Activated CD4-positive, CD25-positive, alpha-beta regulatory T cell treated with anti-CD3 and anti-CD28 coated beads, Interleukin-2, amount 50 U/mL, for 24 hours (primary cell): ENCODE results near the gene PIGN.
A peak's percentile ranks its signal among the peaks of the same experiment; 100 is the strongest.
"Not testable (repeated sequence)": the region's sequence is repeated elsewhere in the genome, so short reads cannot be mapped to it uniquely, and the experiment has no call there.

Experiments used
- ATAC-seq, 2 donors: fragments of 150-1000 bp; cut with Tn5 transposase; one replicate each; pipeline ENCODE4 v1.10.0; 2021; ENCODE audit warnings: mild to moderate bottlenecking in 1 of 2, moderate library complexity in 1 of 2

The PIGN gene

DNA sequence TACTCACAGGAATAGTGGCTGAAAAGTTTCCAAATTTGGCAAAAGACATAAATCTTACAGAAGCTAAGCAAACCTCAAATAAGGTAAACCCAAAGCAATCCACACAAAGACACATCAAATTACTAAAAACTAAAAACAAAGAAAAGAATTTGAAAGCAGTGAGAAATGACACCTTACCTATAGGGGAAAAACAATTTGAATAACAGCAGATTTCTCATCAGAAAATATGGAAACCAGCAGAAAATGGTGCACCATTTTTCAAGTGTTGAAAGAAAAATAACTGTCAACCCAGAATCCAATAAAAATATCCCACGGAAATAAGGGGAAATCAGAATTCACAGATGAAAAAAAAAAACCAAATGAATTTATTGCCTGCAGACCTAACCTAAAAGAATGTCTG, 138.6 kb downstream of the PIGN start:
- ATAC-seq: no peak

DNA sequence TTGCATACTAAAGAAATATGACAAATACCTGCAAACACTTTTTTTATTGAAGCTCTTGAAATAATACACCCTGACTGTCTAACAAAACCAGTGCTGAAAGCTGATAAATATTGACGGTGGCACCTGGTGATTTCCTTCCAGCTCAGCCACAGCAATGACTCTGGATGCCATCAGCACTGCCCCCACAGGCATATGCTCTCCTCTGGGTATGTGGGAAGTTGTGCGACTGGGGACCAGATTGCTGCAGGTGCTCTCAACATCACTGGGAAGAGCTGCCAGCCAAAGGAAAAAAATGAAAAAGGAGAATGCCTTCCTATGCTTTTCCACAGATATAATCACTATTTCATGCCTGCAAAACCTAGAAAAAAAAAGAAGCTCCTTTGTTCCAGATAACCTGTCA, 141.5 kb downstream of the PIGN start:
- ATAC-seq: no peak

DNA sequence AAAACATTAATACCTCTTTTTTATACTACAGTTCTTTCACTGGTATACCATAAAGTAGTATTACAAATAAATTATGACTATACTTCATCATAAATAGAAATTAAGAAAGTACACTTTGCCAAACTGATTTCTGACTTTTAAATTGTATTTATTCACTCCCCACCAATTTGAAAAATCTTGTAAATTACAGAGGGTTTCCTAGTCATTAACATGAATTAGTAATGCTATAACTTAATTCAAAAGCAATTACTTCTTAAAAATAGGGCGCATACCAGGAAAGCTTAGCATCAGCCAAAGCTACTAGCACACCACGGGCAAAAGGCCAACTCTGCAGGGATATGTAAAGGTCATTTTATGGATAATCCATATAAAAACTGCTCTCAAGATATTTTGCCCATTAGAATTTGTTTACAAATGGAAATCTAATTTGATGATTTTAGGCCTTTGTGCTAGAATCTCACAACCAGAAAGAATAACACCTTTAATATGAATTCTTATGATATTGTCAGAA, 142.3 kb downstream of the PIGN start:
- ATAC-seq: no peak

DNA sequence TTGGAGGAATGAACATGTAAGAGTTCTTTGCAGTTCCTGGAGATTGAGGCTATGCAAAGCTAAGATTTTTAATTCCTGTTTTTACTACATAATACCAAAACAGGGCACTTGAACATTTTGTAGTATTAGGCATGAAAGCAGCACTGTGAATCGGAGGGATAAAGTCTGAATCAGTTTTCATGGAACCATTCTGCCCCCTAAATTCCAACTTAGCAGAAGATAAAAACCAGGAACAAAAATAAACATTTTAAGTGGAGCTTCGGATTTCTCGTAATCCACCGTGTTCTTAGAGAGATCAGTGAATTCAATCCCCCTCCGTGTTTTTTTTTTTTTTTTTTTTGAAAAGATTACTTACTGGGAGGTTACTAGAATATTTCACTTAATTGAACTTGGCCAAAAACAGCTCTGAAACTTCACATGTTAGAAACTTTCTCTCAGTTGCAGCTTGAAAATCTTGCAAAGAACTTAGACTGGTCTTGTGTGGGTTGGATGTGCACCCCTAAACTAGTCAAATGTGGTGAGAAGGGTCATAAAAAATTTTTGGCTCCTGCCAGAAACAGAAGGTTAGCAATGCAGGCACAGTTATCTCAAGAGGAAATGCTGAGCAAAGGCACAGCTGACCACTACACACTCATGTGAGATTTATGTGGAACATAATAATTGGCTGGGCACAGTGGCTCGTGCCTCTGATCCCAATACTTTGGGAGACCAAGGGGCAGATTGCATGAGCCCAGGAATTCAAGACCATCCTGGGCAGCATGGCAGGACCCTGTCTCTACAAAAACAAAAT, 148.7 kb downstream of the PIGN start:
- no peak for ATAC-seq

DNA sequence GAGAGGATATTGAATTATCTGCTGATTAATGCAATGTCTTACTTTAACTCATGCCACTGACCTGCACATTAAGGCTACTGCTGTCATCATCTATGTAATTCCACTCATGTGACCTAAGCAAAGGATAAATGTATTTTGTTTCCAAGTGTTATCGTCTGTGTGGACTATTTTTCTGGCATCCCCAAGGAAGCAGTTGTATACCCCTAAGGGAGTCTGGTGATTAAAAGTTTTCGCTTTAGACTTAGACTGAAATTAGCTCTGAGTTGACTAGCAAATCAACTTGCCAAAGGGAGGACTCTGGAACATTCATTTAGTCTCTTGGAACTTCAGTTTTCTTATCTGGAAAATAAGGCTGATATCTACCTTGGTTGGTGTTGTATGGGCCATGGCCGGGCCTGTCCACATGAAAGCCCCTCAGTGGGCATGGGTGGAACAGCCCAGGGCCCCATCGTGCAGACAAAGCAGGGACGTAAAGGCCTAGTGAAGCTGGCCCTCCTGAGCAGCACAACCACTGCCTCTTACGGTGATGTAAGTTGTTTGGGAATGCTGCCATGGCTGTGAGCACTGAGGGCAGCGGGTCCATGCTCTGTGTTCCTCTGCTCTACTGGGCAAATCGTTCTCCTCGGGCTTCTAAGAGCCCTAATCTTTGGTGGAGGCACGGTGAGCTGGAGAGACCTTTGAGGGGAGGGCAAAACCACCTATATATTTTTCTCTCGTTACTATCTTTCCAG, 149.7 kb downstream of the PIGN start:
- ATAC-seq: no peak

DNA sequence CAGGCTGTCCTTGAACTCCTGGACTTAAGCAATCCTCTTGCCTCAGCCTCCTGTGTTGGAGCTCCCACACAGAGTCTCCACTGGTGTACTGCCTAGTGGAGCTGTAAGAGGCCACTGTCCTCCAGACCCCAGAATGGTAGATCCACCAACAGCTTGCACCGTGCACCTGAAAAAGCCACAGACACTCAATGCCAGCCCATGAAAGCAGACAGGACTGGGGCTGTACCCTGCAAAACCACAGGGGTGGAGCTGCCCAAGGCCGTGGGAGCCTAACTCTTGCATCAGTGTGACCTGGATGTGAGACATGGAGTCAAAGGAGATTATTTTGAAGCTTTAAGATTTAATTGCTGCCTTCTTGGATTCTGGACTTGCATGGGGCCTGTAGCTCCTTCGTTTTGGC, 152.6 kb downstream of the PIGN start:
- ATAC-seq: not testable (repeated sequence)

DNA sequence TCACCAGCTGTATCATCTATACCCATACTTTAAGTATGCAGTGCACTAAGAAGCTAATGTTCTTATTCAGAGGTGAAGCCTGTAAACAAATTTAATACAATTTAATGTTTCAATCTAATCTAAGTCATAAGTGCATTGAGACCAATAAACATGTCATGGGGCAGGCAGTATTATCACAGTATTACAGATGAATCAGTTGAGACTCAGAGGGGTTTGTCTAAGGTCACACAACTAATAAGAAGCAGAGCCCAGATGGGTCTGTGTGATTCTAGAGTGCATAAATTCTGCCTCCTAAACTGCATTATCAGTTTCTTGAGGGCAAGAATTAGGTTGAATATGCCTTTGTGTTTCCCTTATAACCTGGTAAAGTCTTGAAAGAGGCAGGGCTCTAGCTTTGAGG, 153.1 kb downstream of the PIGN start:
- ATAC-seq: no peak

DNA sequence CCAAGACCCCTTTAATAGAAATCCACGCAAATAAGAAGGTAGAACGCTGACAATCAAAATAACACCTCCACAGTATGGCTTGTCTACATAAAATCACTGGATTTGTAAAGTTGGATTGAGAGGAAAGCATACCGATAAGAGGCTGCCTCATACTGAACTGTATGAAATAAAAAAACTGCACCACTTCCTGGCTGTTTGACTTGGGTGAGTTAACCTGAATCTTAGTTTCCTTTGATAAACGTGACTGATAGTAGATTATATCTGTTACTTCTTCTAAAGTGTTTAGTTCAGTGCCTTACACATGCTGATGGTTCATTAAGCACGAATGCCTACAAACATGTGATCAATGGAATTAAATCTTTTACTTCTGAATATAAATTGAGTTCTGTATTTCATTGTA, 153.6 kb downstream of the PIGN start:
- ATAC-seq: peak; percentile 32 to 74

DNA sequence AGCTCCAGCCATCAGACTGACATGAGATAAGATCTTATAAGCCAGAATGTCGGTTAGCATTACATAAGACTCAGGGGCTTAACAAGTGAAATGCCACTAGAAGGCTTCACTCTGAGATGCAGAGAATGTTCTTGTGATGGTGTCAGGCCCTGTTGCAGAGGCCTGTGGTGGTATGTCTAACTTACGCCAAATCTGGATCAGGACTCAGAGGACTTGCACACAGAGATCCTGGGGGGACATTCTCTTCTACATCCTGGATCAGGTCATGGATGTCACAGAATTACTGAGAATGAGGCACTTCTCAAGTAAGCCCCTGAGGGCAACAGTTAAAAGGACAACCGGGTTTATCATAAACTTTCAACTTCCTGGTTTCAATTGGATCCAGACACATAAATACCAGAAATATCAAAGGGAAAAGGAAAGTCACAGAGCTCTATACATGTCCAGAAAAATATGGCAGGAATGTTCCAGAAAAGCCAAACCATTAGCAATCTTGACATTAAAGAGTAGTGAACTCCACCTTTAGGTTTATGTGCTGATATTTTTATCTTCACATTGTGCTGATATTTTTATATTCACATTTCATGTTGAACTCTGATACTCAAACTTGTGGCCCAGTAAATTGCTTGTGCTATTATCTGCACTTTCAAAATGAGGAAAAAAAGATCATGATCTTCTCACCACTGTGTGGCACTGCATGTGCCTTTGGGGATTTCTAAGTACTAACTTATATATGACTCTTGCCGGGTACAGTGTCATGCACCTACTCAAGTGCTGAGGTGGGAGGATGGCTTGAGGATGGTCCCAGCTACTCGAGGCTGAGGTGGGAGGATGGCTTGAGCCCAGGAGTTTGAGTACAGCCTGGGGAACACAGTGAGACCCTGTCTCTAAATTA, 156.5 kb downstream of the PIGN start:
- no peak for ATAC-seq

DNA sequence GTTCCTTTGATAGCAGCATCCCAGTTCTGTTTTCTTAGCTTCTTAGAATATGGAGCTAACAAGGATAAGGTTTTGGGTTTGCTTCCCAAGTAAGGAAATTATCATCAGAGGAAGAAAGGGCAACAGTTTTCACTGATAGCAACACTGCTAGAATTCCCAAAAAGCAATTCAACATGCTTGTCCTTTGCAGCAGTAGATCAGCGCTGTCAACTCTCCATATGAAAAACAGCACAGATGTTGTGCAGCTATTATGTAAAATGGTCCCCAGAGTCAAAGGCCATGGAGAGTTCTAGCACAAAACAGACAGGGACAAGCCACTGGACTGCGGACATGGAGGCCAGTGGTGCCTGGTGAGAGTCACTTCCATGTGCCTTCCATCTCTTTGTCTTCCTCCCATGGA, 158.1 kb downstream of the PIGN start:
- no peak for ATAC-seq

DNA sequence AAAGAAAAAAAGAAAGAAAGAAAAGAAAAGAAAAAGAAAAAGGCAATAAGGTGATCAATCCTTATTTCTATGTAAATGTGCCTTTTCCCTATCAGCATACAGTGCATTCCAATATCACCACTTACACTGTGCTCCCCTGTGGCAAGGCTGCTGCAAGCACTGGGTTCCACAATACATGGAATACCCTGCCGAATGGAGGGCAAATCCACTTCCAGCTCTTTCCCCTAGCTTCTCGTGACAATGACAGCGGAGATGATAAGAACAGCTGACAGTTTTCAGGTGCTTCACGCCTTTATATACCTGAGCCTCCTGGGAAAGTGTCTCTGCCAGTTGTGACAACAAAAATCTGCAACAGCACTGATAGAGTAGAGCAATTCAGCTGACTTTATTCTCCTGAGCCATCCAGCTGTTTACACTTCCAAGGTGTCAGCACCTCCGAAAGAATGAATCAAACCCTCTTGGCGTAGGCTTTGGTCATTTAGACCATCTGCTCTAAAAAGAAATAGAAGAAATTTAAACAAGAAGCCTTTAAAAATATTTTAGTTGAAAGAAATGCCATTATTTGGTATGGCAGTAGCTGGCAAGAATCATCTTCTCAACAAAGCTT, 158.8 kb downstream of the PIGN start:
- no peak for ATAC-seq

DNA sequence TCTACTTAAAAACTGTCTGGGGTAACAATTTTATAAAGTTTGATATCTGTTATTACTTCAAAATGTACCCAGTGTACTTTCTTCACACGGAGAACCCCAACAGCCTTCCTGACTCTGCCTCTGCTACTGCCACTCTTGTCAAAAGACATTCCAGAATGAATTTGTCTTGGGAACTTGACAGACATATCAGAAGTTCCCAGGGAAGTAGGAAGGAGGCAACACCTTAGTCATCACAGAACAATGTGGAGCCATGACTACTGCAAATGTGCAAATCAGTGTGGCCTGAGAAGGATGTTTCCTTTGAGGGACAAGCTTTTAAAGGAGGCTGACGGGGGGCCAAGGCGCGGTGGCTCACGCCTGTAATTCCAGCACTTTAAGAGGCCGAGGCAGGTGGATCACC, 160.3 kb downstream of the PIGN start:
- ATAC-seq: no peak

DNA sequence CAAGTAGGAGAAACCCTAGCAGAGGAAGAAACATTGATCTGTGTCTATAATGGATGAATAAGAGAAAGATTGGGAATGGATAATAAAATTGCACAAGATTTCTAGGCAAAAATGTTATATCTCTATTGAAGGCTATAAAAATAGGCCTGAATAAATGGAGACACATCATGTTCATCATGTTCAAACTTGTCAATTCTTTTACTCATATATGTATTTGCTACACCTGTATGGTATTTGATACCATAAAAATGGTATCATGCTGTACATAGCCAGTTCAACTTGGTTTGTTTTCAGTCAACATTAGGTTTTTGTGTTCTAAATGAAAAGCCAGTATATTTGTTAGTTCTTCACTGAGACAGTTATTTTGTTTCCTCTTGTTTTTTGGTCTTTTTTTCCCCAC, 161.9 kb downstream of the PIGN start:
- ATAC-seq: no peak

DNA sequence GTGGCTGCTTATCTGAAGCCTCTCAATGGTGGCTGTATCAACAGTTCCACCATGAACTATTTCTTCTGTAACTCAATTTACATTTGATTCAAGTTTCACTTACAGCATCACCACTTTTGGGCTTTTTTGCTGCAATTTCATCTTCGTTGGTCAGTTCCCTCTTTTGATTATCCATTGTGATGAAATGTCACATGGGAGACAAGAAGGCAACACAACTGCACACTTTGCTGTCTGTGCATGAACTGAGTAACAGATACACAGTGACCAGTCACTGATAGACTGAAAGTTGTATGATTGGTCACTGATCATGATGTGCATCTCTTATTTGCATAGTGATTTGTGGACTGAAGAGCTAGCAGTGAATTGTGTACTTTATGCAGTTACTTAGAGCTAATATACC, 163.3 kb downstream of the PIGN start:
- ATAC-seq: no peak

DNA sequence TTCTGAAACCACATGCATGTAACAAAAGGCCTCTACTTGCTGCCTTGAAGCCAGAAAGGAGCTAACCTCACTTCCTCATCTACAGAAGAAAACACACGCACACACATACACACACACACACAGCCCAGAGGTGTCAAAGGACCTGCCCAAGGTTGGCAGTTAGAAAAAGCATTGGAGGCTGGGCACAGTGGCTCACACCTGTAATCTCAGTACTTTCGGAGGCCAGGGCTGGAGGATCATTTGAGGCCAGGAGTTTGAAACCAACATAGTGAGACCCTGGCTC, 168.2 kb downstream of the PIGN start:
- ATAC-seq: peak in 1 of 2 donors; percentile 21

DNA sequence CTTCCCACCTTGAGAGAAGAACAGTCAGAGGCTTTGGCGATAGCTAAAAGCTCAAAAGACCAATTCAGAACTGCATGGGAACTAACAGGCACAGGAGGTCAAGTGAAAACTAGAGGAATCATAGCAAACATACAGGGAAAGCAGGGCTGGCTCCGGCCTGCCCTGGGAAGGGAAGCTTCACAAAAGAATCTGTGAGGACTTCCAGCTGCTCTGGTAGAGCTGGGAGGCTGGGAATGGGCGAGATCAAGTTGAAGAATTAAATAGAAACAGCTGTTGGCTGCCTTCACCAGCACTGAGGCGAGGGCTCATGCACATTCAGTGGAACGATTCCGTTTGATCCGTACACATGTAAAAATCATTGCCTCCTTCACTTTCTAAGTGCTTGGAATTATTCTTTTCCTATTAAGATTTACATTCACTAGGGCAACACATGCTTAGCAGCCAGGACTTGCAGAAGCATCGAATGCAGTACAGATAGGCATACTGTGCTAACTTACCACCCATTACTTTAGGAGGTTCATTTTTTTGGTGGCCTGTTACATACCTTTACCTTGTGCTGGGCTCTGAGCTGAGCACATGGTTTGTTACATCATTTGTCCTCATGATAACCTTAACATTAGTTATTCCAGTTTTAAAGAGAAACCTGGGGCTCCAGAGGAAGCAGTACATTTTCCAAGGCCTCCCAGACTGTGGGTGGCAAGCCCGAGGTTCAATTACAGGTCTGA, 168.7 kb downstream of the PIGN start:
- ATAC-seq: no peak

DNA sequence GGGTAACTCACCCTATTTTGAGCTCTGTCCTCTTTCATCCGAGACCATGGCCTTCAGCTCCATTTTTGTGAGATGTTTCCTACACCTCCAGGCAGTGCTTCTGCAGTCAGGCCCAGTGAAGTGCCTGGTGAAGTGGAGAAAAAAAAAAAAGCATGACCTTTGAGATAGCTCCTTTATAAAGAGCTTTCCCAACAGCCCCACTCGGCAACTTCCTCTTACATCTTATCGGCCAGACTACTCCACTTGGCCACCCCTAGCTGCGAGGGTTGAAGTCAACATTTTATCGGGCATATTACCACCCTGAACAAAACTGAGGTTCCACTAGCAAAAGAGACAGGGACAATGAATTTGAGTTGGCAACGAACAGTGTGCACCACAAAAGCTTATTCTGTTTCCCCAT, 169.2 kb downstream of the PIGN start:
- ATAC-seq: no peak

DNA sequence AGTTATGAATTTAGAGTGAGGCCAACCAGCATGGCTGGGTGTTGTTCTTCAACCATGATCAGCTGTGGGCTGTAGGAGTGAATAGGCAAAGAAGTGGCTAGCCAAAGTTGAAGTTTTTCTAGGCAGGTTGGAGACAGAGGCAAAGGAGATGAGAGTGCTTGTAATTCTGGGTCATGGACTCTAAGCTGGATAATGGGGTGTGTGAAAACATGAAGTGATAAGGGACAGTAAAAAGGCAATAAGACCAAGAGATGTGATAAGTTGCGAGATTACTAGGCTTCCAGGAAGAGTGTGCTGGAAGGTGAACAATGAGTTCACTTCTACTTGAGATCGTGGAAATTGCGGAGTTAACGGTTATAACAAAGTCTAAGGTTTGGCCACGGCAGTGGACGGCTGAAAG, 175.4 kb downstream of the PIGN start:
- no peak for ATAC-seq

DNA sequence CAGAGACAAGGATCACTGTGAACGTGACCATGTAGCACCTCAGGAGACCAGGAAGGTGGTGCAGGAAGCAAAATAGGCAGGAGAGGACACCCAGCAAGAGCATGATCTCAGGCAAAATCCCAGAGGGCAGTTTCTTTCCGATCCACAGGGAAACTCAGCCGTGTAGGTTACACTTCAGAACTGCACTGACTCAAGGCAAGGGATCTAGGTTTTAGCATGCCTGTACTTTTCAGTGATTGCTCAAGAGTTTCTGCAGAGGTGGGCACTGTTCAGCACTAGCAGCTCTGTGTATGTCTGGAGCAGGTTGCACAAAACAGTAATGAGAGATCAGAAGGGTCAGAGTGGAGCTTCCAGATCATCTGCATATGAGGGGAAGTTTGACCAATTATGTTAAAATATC, 177.3 kb downstream of the PIGN start:
- no peak for ATAC-seq

DNA sequence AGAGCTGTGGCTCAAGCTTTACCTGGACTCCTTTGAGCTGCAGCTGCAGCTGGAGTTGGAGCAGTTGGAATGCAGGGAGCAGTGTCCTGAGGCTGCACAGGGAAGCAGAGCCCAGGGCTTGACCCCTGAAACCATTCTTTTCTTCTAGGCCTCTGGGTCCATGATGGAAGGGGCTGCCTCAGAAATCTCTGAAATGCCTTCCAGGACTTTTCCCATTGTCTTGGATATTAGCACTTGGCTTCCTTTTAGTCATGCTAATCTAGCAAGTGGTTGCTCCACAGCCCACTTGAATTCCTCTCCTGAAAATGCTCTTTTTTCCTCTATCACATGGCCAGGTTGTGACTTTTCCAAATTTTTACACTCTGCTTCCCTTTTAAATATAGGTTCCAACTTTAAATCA, 185.5 kb downstream of the PIGN start:
- no peak for ATAC-seq

DNA sequence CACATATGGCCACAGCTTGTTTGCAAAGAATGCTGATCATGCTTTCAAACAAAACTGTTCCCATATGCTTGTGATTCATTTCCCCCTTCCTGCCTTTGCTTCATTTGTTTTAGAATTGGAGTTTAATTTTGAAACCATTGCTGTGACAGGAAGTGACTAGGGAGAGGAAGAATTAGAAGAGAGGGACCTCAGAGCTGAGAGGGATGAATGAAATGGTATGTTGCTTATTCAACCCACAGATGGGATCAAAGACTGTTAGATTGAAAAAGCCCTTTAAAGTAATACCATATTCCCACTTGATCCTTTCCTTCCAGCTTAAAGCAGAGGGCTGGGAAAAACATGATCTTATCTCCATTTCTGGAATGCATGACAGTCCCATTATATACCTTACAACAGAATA, 187.9 kb downstream of the PIGN start:
- no peak for ATAC-seq

DNA sequence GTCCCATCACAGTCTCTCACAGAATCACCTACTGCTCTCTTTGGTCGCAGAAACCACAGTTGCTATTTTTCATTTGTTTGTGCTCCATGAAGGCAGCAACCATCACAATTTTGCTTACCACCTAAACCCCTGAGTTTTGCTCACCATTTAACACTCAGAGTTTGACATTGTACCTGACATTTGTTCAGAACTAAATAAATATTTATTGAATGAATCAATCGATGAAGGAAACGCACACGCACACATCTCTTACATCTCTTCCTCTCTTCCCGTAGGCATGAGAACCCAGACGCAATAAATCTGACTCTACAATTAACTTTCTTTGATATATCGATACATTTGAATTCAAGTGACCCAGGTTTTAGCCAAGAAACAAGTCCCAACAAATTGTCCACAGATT, 188.5 kb downstream of the PIGN start:
- ATAC-seq: no peak
